DOHH2 (cell line): ENCODE measurements around the gene HKDC1.

Source experiments
- CTCF ChIP-seq: fragments of 200-600 bp; sonication (generic); IDR thresholded peaks from one replicate; pipeline ENCODE4 v1.5.1; 2014; ENCODE audit warnings: antibody characterized with exemption, mild to moderate bottlenecking, low read depth, low read length; ENCODE audit not compliant: poor library complexity, severe bottlenecking
- EZH2phosphoT487 ChIP-seq: fragments of 200-600 bp; sonication (generic); IDR thresholded peaks from 2 replicates; pipeline ENCODE4 v1.6.1; 2017; ENCODE audit warnings: borderline replicate concordance, mild to moderate bottlenecking, antibody characterized with exemption, low read length, moderate library complexity, mixed read lengths

- TF ChIP-seq CTCF (no peak), EZH2phosphoT487 (no peak)
Observed at GRCh38 chr10:69265521-69265920, 45.4 kb downstream of the HKDC1 start.
